GM18907 (cell line): ENCODE data around the gene CPN2.
A peak's percentile ranks its signal among the peaks of the same experiment; 100 is the strongest.

Experiments
- ATAC-seq: cut with Tn5 transposase; IDR thresholded peaks from one replicate; pipeline ENCODE4 v1.9.1; 2021; ENCODE audit warnings: mild to moderate bottlenecking, moderate library complexity; ENCODE audit not compliant: unreplicated experiment

The CPN2 gene

DNA sequence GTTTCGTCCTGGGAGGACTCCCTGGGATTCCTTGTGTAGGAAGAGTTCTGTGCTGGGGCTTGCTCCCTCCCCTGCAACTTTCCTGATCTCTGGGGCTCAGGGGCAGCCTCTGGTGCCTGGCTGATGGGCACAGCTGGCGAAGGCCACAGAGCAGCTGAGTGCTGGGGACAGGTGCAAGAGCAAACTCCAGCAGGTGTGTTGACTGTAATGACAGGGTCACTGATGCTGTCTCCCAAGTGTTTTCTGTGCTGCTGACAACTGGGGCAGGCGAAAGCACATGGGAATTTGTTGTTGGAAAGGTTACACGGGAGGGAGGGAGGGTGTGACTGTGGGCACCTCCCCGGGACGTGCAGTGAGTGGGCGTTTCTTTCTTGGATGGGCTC is 21.6 kb downstream of the CPN2 start:
- ATAC-seq, result no peak

DNA sequence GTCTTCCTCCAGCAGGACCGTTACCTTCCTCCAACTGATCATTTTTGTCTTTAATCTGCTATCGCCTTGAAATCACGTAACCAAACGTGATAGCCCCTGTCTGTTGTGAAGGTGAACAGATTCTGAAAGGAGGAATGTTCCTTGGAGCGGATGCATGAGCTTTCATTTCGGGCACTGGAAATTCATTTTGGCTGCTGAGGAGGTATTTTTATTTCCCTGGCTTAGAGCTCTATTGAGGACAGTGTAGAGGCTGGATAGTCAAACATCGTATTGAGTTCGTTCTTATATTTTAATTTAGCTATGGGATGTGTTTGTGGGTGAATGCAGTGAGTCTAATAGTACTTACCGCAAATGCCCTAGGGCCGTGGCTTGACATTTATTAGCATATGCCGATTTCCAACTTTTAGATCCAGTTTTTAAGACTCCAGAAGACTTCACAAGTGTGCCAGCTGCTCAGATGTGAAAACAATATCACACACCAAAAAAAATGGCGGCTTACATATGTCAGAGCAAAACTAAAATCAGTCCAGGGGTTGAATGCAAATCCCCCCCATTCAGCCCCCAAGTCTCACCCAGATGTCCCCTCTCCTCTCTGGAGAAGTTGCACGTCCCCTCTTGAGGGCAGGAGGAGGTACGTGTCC is 22.1 kb downstream of the CPN2 start:
- no peak for ATAC-seq

GRCh38 chr3:194328053-194328657 is 23.0 kb downstream of the CPN2 start:
- no peak for ATAC-seq

GRCh38 chr3:194327218-194328052 is 23.7 kb downstream of the CPN2 start:
- ATAC-seq, result no peak

GRCh38 chr3:194326968-194327217 is 24.2 kb downstream of the CPN2 start:
- ATAC-seq, result no peak

DNA sequence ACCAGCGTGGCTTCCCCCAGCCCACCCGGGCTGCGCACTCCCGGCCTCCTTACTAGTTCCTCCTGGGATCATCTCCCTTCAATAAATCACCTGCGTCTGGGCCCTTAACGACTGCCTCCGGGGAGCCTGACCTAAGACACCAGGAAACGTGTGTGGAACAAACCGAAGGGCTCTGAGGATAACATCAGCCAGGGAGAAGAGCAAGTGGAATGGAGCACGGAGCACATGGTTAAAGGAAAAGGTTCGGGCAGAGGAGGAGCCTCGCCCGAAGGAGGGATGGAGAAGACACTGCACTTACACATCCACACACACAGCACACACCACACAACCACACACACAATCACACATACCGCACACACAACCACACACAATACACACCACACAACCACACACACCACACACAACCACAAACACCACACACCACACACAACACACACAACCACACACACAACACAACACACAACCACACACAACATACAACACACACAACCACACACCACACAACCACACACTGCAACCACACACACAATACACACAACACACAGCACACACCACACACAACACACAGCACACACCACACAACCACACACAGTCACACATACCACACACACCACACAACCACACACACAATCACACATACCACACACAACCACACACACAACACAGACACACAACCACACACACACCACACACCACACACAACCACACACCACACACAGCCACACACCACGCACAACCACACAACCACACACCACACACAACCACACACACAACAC is 24.7 kb downstream of the CPN2 start:
- ATAC-seq, result no peak

- ATAC-seq, result no peak
Measured at GRCh38 chr3:194325424-194326153, 25.5 kb downstream of the CPN2 start.

DNA sequence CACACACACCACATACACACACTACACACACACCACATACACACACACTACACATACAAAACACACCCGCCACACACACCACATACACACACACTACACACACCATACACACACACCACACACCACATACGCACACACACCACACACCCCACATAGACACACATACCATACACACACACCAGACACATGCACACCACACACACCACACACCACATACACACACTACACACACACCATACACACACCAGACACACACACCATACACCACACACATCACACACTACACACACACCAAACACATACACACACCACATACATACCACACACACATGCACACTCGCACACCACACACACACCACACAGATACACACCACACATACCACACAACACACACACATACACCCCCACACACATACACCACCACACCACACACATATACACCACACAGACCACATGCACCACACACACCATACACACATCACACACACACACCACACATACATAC is 26.3 kb downstream of the CPN2 start:
- no peak for ATAC-seq

GRCh38 chr3:194323785-194324735 is 27.1 kb downstream of the CPN2 start:
- peak; percentile 62 for ATAC-seq

- ATAC-seq, result no peak
Measured at GRCh38 chr3:194322678-194323211, 28.4 kb downstream of the CPN2 start.

- no peak for ATAC-seq
Measured at GRCh38 chr3:194321693-194322640, 29.2 kb downstream of the CPN2 start.

DNA sequence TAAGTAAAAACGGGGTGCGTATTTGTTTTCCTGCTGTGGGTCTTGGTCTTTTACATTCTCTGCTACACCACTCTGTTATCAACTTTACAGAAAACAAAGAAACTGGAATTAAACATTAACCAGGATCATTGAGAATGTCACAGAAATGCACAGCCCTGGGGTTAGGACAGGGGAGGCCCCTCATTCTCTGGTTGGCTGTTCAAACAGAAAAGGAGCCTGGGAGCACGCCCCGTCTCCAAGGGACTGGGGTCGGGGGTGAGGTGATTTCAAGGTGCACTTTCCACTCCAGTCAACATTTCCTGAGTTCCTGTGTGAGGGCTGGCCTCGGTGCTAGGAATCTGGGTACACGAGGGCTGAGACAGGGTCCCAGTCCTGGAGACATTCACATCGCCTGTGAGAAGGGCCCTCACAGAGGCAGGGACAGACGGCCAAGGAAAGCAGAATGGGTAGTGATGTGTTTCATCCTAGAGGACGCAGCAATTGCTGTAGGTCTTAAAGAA is 30.3 kb downstream of the CPN2 start:
- ATAC-seq, result no peak

GRCh38 chr3:194320100-194320499 is 31.0 kb downstream of the CPN2 start:
- ATAC-seq, result no peak

GRCh38 chr3:194318511-194319161 is 32.5 kb downstream of the CPN2 start:
- no peak for ATAC-seq

- ATAC-seq, result no peak
Measured at GRCh38 chr3:194316918-194317317, 34.2 kb downstream of the CPN2 start.

GRCh38 chr3:194315965-194316361 is 35.2 kb downstream of the CPN2 start:
- peak; percentile 29 for ATAC-seq
